K562 (cell line): ENCODE results near the gene CLIP1. TPM values are rescaled to one million over a fixed set of nuclear protein-coding genes. Genes with fewer than 3 reads are reported as not detected.

Source experiments
- GATAD2B ChIP-seq: fragments of 450-650 bp; IDR thresholded peaks from 2 replicates; pipeline ENCODE4 v1.6.1; 2017; ENCODE audit warnings: mild to moderate bottlenecking, borderline replicate concordance
- HDAC3 ChIP-seq: fragments of 450-650 bp; IDR thresholded peaks from 2 replicates; pipeline ENCODE4 v1.6.1; 2018; ENCODE audit warnings: borderline replicate concordance, mild to moderate bottlenecking, moderate library complexity; ENCODE audit not compliant: partially characterized antibody
- HINFP ChIP-seq: fragments of 450-650 bp; conservative IDR thresholded peaks from 2 replicates; pipeline ENCODE4 v1.6.1; 2016; ENCODE audit warnings: missing genetic modification characterization, low read depth, mild to moderate bottlenecking, control low read depth, missing compliant biosample characterization
- HNRNPLL ChIP-seq: fragments of 200-400 bp; formaldehyde crosslinking; IDR thresholded peaks from 2 replicates; pipeline ENCODE4 v1.6.1; 2017; ENCODE audit warnings: low read length, low read depth, mild to moderate bottlenecking; ENCODE audit not compliant: poor library complexity, severe bottlenecking
- ZNF140 ChIP-seq: fragments of 250-450 bp; sonication (Bioruptor Pico); IDR thresholded peaks from 2 replicates; pipeline ENCODE4 v1.8.0; 2021; ENCODE audit warnings: moderate library complexity, mild to moderate bottlenecking, inconsistent platforms
- ZNF184 ChIP-seq: sonication (generic); formaldehyde crosslinking; IDR thresholded peaks from 2 replicates; pipeline ENCODE4 v1.5.0; 2020; ENCODE audit warnings: missing genetic modification reagents
- ZNF232 ChIP-seq: sonication (generic); formaldehyde crosslinking; IDR thresholded peaks from 2 replicates; pipeline ENCODE4 v1.8.0; 2022; ENCODE audit warnings: mild to moderate bottlenecking, missing genetic modification reagents
- ZNF449 ChIP-seq: fragments of 250-450 bp; sonication (Bioruptor Pico); IDR thresholded peaks from 2 replicates; pipeline ENCODE4 v1.8.0; 2022; ENCODE audit warnings: moderate library complexity, mild to moderate bottlenecking, inconsistent platforms
- polyA plus RNA-seq, 8 experiments: library from polyadenylated mRNA; depleted of rRNA in 4 of 8; stranded (reverse) in 5 of 8; unstranded in 3 of 8; fragments of >200 nt; fragmentation: Nextera tagmentation in 2 of 8; fragmentation: Illumina TruSeq in 1 of 8; extraction: Ambion mirVana in 2 of 8; extraction: Trizol in 1 of 8; gene quantifications; 2 replicates each; pipeline versions ENCODE4 v1.2.1 to v1.2.3, GENCODE V29; 2011 to 2014; ENCODE audit warnings: inconsistent platforms in 1 of 8, missing spikeins in 1 of 8
- total RNA-seq, 7 experiments: library from RNA; depleted of rRNA in 6 of 7; stranded (reverse); fragments of >200 nt in 6 of 7; fragmentation: Illumina TruSeq in 2 of 7; extraction: Trizol in 2 of 7; gene quantifications; 2 replicates each; pipeline versions ENCODE4 v1.2.1 to v1.2.3, GENCODE V29; 2011 to 2021; ENCODE audit warnings: low replicate concordance in 1 of 7
- TF ChIP-seq, protein P1 (sequence below): sonication (generic); formaldehyde crosslinking; IDR thresholded peaks from 2 replicates; pipeline ENCODE4 v1.8.0; 2023; ENCODE audit warnings: missing genetic modification reagents, mild to moderate bottlenecking, borderline replicate concordance
- TF ChIP-seq, protein P2 (sequence below): fragments of 450-650 bp; IDR thresholded peaks from 2 replicates; pipeline ENCODE4 v1.6.1; 2018; ENCODE audit not compliant: partially characterized antibody
- TF ChIP-seq, protein P3 (sequence below), 2 experiments: fragments of 450-650 bp; conservative IDR thresholded peaks; 2 replicates each; pipeline ENCODE4 v1.6.1; 2017; ENCODE audit warnings: mild to moderate bottlenecking in 2 of 2, moderate library complexity in 2 of 2

Gene CLIP1
- total and polyA plus RNA-seq, 9 of the 15 experiments (the other 6 are each of a cell fraction or from before 2014, with no cell fraction given), result 5.8 to 33.9 (median 27.6) TPM

- TF ChIP-seq, protein P1, sequence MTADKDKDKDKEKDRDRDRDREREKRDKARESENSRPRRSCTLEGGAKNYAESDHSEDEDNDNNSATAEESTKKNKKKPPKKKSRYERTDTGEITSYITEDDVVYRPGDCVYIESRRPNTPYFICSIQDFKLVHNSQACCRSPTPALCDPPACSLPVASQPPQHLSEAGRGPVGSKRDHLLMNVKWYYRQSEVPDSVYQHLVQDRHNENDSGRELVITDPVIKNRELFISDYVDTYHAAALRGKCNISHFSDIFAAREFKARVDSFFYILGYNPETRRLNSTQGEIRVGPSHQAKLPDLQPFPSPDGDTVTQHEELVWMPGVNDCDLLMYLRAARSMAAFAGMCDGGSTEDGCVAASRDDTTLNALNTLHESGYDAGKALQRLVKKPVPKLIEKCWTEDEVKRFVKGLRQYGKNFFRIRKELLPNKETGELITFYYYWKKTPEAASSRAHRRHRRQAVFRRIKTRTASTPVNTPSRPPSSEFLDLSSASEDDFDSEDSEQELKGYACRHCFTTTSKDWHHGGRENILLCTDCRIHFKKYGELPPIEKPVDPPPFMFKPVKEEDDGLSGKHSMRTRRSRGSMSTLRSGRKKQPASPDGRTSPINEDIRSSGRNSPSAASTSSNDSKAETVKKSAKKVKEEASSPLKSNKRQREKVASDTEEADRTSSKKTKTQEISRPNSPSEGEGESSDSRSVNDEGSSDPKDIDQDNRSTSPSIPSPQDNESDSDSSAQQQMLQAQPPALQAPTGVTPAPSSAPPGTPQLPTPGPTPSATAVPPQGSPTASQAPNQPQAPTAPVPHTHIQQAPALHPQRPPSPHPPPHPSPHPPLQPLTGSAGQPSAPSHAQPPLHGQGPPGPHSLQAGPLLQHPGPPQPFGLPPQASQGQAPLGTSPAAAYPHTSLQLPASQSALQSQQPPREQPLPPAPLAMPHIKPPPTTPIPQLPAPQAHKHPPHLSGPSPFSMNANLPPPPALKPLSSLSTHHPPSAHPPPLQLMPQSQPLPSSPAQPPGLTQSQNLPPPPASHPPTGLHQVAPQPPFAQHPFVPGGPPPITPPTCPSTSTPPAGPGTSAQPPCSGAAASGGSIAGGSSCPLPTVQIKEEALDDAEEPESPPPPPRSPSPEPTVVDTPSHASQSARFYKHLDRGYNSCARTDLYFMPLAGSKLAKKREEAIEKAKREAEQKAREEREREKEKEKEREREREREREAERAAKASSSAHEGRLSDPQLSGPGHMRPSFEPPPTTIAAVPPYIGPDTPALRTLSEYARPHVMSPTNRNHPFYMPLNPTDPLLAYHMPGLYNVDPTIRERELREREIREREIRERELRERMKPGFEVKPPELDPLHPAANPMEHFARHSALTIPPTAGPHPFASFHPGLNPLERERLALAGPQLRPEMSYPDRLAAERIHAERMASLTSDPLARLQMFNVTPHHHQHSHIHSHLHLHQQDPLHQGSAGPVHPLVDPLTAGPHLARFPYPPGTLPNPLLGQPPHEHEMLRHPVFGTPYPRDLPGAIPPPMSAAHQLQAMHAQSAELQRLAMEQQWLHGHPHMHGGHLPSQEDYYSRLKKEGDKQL (CRISPR knock-in tag), result no peak
- TF ChIP-seq GATAD2B, result no peak
- TF ChIP-seq, protein P2, sequence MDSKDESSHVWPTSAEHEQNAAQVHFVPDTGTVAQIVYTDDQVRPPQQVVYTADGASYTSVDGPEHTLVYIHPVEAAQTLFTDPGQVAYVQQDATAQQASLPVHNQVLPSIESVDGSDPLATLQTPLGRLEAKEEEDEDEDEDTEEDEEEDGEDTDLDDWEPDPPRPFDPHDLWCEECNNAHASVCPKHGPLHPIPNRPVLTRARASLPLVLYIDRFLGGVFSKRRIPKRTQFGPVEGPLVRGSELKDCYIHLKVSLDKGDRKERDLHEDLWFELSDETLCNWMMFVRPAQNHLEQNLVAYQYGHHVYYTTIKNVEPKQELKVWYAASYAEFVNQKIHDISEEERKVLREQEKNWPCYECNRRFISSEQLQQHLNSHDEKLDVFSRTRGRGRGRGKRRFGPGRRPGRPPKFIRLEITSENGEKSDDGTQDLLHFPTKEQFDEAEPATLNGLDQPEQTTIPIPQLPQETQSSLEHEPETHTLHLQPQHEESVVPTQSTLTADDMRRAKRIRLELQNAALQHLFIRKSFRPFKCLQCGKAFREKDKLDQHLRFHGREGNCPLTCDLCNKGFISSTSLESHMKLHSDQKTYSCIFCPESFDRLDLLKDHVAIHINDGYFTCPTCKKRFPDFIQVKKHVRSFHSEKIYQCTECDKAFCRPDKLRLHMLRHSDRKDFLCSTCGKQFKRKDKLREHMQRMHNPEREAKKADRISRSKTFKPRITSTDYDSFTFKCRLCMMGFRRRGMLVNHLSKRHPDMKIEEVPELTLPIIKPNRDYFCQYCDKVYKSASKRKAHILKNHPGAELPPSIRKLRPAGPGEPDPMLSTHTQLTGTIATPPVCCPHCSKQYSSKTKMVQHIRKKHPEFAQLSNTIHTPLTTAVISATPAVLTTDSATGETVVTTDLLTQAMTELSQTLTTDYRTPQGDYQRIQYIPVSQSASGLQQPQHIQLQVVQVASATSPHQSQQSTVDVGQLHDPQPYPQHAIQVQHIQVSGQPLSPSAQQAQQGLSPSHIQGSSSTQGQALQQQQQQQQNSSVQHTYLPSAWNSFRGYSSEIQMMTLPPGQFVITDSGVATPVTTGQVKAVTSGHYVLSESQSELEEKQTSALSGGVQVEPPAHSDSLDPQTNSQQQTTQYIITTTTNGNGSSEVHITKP, result peak; percentile 81
- TF ChIP-seq ZNF449 (CRISPR knock-in tag), result peak; percentile 74
- no peak for TF ChIP-seq HDAC3
- no peak for TF ChIP-seq HNRNPLL
- TF ChIP-seq ZNF140 (CRISPR knock-in tag), result no peak
- no peak for TF ChIP-seq ZNF232 (CRISPR knock-in tag)
- no peak for TF ChIP-seq ZNF184 (CRISPR knock-in tag)
- no peak; the same call in 1 of the 2 replicates for TF ChIP-seq HINFP (tag)
- TF ChIP-seq, protein P3, sequence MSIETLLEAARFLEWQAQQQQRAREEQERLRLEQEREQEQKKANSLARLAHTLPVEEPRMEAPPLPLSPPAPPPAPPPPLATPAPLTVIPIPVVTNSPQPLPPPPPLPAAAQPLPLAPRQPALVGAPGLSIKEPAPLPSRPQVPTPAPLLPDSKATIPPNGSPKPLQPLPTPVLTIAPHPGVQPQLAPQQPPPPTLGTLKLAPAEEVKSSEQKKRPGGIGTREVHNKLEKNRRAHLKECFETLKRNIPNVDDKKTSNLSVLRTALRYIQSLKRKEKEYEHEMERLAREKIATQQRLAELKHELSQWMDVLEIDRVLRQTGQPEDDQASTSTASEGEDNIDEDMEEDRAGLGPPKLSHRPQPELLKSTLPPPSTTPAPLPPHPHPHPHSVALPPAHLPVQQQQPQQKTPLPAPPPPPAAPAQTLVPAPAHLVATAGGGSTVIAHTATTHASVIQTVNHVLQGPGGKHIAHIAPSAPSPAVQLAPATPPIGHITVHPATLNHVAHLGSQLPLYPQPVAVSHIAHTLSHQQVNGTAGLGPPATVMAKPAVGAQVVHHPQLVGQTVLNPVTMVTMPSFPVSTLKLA (conservative IDR thresholded peaks at IDR 0.05), result no peak
Observed at GRCh38 chr12:122366685-122367475, 55.6 kb downstream of the CLIP1 start (continued).
